A549 (cell line): ENCODE results near the gene IGF2R. TPM values are rescaled to one million over a fixed set of nuclear protein-coding genes. Genes with fewer than 3 reads are reported as not detected.

Source experiments
- ATAC-seq, 2 experiments: fragments of 200-7000 bp in 1 of 2; fragments of >200 bp in 1 of 2; cut with Nextera tagmentation in 1 of 2; cut with Tn5 transposase in 1 of 2; 3 replicates each; pipeline versions ENCODE4 v1.8.0 to v1.9.1; 2018 to 2020; ENCODE audit warnings: mild to moderate bottlenecking in 1 of 2, moderate library complexity in 1 of 2
- CTCF ChIA-PET: fragments of 300-600 bp; sonication (Branson Sonifier 250); formaldehyde crosslinking; extraction: SDS; loops from one replicate; lab custom pipeline; 2021; ENCODE audit warnings: antibody characterized with exemption, inconsistent platforms; lab: Yijun Ruan, JAX
- POLR2A ChIA-PET: fragments of 350-600 bp; formaldehyde crosslinking; extraction: SDS; loops from one replicate; lab custom pipeline; 2021; ENCODE audit warnings: antibody characterized with exemption, inconsistent platforms; lab: Yijun Ruan, JAX
- DNase-seq, 2 experiments: peaks; one replicate each; pipeline versions ENCODE4 v3.0.0 to v3.0.0-alpha.2; 2011 to 2016; ENCODE audit warnings: low read depth in 1 of 2, low spot score in 1 of 2
- FAIRE-seq: peaks from 2 replicates; lab custom pipeline; 2011; peaks lifted over from hg19 to GRCh38; lab: Jason Lieb, UNC
- H3K27ac ChIP-seq, 2 experiments: fragments of >200 bp; sonication (Bioruptor Twin); formaldehyde crosslinking; 3 replicates each; pipeline ENCODE4 v1.5.1; 2016 to 2017
- H3K4me1 ChIP-seq: fragments of >200 bp; sonication (Bioruptor Twin); formaldehyde crosslinking; 3 replicates; pipeline ENCODE4 v1.6.1; 2016
- H3K4me2 ChIP-seq: fragments of >200 bp; sonication (Bioruptor Twin); formaldehyde crosslinking; 3 replicates; pipeline ENCODE4 v1.6.1; 2016
- H3K4me3 ChIP-seq: fragments of >200 bp; sonication (Bioruptor Twin); formaldehyde crosslinking; 3 replicates; pipeline ENCODE4 v1.5.1; 2016
- H3K9me3 ChIP-seq: fragments of >200 bp; sonication (Bioruptor Twin); formaldehyde crosslinking; 3 replicates; pipeline ENCODE4 v1.6.1; 2016
- CBX8 ChIP-seq: fragments of 200-600 bp; sonication (generic); IDR thresholded peaks from 2 replicates; pipeline ENCODE4 v1.6.1; 2016
- CHD2 ChIP-seq: fragments of 150-350 bp; IDR thresholded peaks from 2 replicates; pipeline ENCODE4 v1.6.1; 2014; ENCODE audit warnings: low read length; ENCODE audit not compliant: partially characterized antibody
- CHD4 ChIP-seq: fragments of 200-600 bp; sonication (generic); IDR thresholded peaks from 2 replicates; pipeline ENCODE4 v1.6.1; 2016; ENCODE audit warnings: antibody characterized with exemption, mild to moderate bottlenecking, borderline replicate concordance
- EHMT2 ChIP-seq: fragments of 200-600 bp; sonication (generic); IDR thresholded peaks from 2 replicates; pipeline ENCODE4 v1.6.1; 2016; ENCODE audit warnings: antibody characterized with exemption, low read depth, mild to moderate bottlenecking, moderate library complexity
- FOSL2 ChIP-seq, 2 experiments: fragments of 450-650 bp in 1 of 2; fragments of >200 bp in 1 of 2; sonication (Bioruptor Twin) in 1 of 2; formaldehyde crosslinking; IDR thresholded peaks; 2 replicates each; pipeline versions ENCODE4 v1.5.0 to v1.6.1; 2016 to 2020; ENCODE audit warnings: mild to moderate bottlenecking in 1 of 2, moderate library complexity in 1 of 2
- FOXS1 ChIP-seq: fragments of 250-450 bp; sonication (Bioruptor Pico); IDR thresholded peaks from 2 replicates; pipeline ENCODE4 v1.5.0; 2020; ENCODE audit warnings: mild to moderate bottlenecking, moderate library complexity
- HDAC2 ChIP-seq: fragments of 200-600 bp; sonication (generic); IDR thresholded peaks from 2 replicates; pipeline ENCODE4 v1.6.1; 2016
- HEYL ChIP-seq: fragments of 250-450 bp; sonication (Bioruptor Pico); IDR thresholded peaks from 2 replicates; pipeline ENCODE4 v1.8.0; 2021; ENCODE audit warnings: mild to moderate bottlenecking, moderate library complexity
- HMGXB4 ChIP-seq: fragments of 250-450 bp; sonication (Bioruptor Pico); IDR thresholded peaks from 2 replicates; pipeline ENCODE4 v1.5.0; 2021; ENCODE audit warnings: mild to moderate bottlenecking, moderate library complexity, borderline replicate concordance
- HOXB13 ChIP-seq: fragments of 250-450 bp; sonication (Bioruptor Pico); IDR thresholded peaks from 2 replicates; pipeline ENCODE4 v1.5.0; 2020; ENCODE audit warnings: low read depth, mild to moderate bottlenecking, moderate library complexity
- HOXB5 ChIP-seq: fragments of 250-450 bp; sonication (Bioruptor Pico); IDR thresholded peaks from 2 replicates; pipeline ENCODE4 v1.5.0; 2020; ENCODE audit warnings: mild to moderate bottlenecking, moderate library complexity
- JUN ChIP-seq, 2 experiments: fragments of >200 bp; sonication (Bioruptor Twin); formaldehyde crosslinking; IDR thresholded peaks; 2 replicates in 1 of 2; 3 replicates in 1 of 2; pipeline ENCODE4 v1.6.1; 2016 to 2017
- JUNB ChIP-seq: fragments of >200 bp; sonication (Bioruptor Twin); formaldehyde crosslinking; IDR thresholded peaks from 2 replicates; pipeline ENCODE4 v1.6.1; 2016
- KDM1A ChIP-seq: fragments of 200-600 bp; sonication (generic); IDR thresholded peaks from 2 replicates; pipeline ENCODE4 v1.6.1; 2016; ENCODE audit warnings: low read depth, mild to moderate bottlenecking
- MAFK ChIP-seq: fragments of 450-650 bp; IDR thresholded peaks from 2 replicates; pipeline ENCODE4 v1.6.1; 2014; ENCODE audit not compliant: partially characterized antibody
- MYC ChIP-seq: IDR thresholded peaks from 2 replicates; pipeline ENCODE4 v1.6.1; 2012; ENCODE audit warnings: mild to moderate bottlenecking, inconsistent platforms, low read length, improper control_type of control experiment, borderline replicate concordance
- NFE2L2 ChIP-seq: fragments of 150-350 bp; conservative IDR thresholded peaks from 2 replicates; pipeline ENCODE4 v1.6.1; 2014; ENCODE audit warnings: low read length
- NPAS2 ChIP-seq: fragments of 250-450 bp; sonication (Bioruptor Pico); IDR thresholded peaks from 2 replicates; pipeline ENCODE4 v1.8.0; 2022; ENCODE audit warnings: mild to moderate bottlenecking, moderate library complexity, borderline replicate concordance
- NR3C1 ChIP-seq: fragments of >200 bp; sonication (Bioruptor Twin); formaldehyde crosslinking; IDR thresholded peaks from 3 replicates; pipeline ENCODE4 v1.6.1; 2017
- PBX3 ChIP-seq: IDR thresholded peaks from 2 replicates; pipeline ENCODE4 v1.6.1; 2012
- POLR2A ChIP-seq: IDR thresholded peaks from 2 replicates; pipeline ENCODE4 v1.6.1; 2012; ENCODE audit warnings: mild to moderate bottlenecking, low read length
- POLR2AphosphoS2 ChIP-seq: conservative IDR thresholded peaks from 2 replicates; pipeline ENCODE4 v1.6.1; 2012; ENCODE audit warnings: low read length, improper control_type of control experiment, inconsistent platforms
- RAD21 ChIP-seq, 2 experiments: fragments of >200 bp in 1 of 2; sonication (Bioruptor Twin) in 1 of 2; formaldehyde crosslinking in 1 of 2; IDR thresholded peaks in 1 of 2; conservative IDR thresholded peaks in 1 of 2; 2 replicates in 1 of 2; 3 replicates in 1 of 2; pipeline ENCODE4 v1.6.1; 2012 to 2018; ENCODE audit warnings: inconsistent platforms in 1 of 2
- RARB ChIP-seq: fragments of 250-450 bp; sonication (Bioruptor Pico); IDR thresholded peaks from 2 replicates; pipeline ENCODE4 v1.8.0; 2021; ENCODE audit warnings: mild to moderate bottlenecking, moderate library complexity
- RFX5 ChIP-seq: fragments of 450-650 bp; IDR thresholded peaks from 2 replicates; pipeline ENCODE4 v1.7.1; 2014; ENCODE audit warnings: antibody characterized with exemption, mild to moderate bottlenecking, moderate library complexity
- SMC3 ChIP-seq: fragments of >200 bp; sonication (Bioruptor Twin); formaldehyde crosslinking; IDR thresholded peaks from 3 replicates; pipeline ENCODE4 v1.6.1; 2018; ENCODE audit warnings: inconsistent platforms
- TFCP2L1 ChIP-seq: fragments of 250-450 bp; sonication (Bioruptor Pico); IDR thresholded peaks from 2 replicates; pipeline ENCODE4 v1.5.0; 2021; ENCODE audit warnings: mild to moderate bottlenecking
- ZC3H11A ChIP-seq: fragments of 450-650 bp; IDR thresholded peaks from 2 replicates; pipeline ENCODE4 v1.6.1; 2014; ENCODE audit warnings: antibody characterized with exemption, mild to moderate bottlenecking
- WGBS: methylation state at CpG from one replicate; pipeline ENCODE4 v1.1.6; 2017; ENCODE audit errors: missing lambda C conversion rate; 5-methylcytosine and 5-hydroxymethylcytosine counted together
- polyA plus RNA-seq, 4 experiments: library from polyadenylated mRNA; depleted of rRNA in 3 of 4; stranded (reverse); fragments of >200 nt; fragmentation: RNase III in 1 of 4; extraction: RNeasy Plus Mini Kit Qiagen cat#74134 plus additional on column Dnase treatment in 1 of 4; gene quantifications; 2 replicates in 3 of 4; 3 replicates in 1 of 4; pipeline ENCODE4 v1.2.3, GENCODE V29; 2011 to 2017
- TF ChIP-seq, protein P1 (sequence below): fragments of >200 bp; sonication (Bioruptor Twin); formaldehyde crosslinking; IDR thresholded peaks from 3 replicates; pipeline ENCODE4 v1.6.1; 2016
- TF ChIP-seq, protein P2 (sequence below): fragments of 250-450 bp; sonication (Bioruptor Pico); IDR thresholded peaks from 2 replicates; pipeline ENCODE4 v1.5.0; 2020; ENCODE audit warnings: low read depth, mild to moderate bottlenecking, moderate library complexity

Gene IGF2R
- polyA plus RNA-seq, 2 of the 4 experiments (the other 2 are of a cell fraction), result 17.6 to 24.9 TPM

- ChIA-PET CTCF (interaction anchor here (1.2 kb wide), 1 partner anchor 323 kb away, joined by 4 read pairs; no protein-coding TSS in a partner anchor), POLR2A (no interaction called here)
- Histone ChIP-seq H3K4me1 (peaks cover 12% of the 10 kb centered on the region; the same call in 2 of the 3 replicates), H3K27ac (no peak overlapping the region), H3K4me3 (no peak overlapping the region), H3K9me3 (no peaks in the 10 kb centered on the region), H3K4me2 (no peak overlapping the region)
- TF ChIP-seq HEYL (CRISPR knock-in tag) (no peak), RARB (CRISPR knock-in tag) (no peak), FOXS1 (CRISPR knock-in tag) (no peak), HOXB5 (CRISPR knock-in tag) (no peak), KDM1A (no peak), CHD4 (no peak), PBX3 (no peak), HMGXB4 (CRISPR knock-in tag) (no peak), RFX5 (no peak), EHMT2 (no peak), RAD21 (conservative IDR thresholded peaks at IDR 0.05 in 1 of 2, IDR thresholded peaks at IDR 0.05 in 1 of 2) (no peak), JUNB (no peak), POLR2A (no peak), HDAC2 (no peak), TFCP2L1 (CRISPR knock-in tag) (no peak), NPAS2 (CRISPR knock-in tag) (no peak), MAFK (no peak)
- TF ChIP-seq, protein P1, sequence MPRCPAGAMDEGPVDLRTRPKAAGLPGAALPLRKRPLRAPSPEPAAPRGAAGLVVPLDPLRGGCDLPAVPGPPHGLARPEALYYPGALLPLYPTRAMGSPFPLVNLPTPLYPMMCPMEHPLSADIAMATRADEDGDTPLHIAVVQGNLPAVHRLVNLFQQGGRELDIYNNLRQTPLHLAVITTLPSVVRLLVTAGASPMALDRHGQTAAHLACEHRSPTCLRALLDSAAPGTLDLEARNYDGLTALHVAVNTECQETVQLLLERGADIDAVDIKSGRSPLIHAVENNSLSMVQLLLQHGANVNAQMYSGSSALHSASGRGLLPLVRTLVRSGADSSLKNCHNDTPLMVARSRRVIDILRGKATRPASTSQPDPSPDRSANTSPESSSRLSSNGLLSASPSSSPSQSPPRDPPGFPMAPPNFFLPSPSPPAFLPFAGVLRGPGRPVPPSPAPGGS, result no peak
- no peak for ATAC-seq
- DNase-seq, result no peak
- 75% methylated on average over 4 of the region's 4 CpGs for WGBS
- no peak for FAIRE-seq
Observed at GRCh38 chr6:160132297-160132637, 163.4 kb downstream of the IGF2R start.

DNA sequence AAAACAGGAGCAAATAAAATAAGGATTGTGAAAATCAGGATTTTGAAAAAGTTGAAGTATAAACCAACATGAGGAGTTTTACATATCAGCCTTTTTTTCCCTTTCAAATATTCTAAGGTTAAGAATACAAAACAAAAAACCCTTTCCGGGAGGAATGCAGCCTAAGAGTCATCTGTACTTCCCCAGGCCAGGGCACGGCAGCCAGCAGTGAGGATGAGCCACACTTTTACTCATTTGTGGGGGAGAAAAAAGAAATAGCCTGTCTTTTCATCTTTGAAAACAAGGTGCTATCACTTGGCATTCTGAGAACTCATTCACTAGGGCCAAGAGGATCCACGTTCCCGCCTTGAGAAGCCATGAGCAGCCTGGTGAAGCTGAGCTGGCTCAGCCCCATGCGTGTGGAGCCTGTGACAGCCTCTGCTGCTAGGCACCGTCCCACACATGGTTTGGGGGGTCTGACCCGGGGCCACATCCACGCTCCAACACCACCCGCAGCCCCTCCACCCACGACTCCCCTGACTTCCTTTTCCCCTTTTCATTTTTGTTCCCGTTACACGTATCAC, 164.0 kb downstream of the IGF2R start:
- peaks cover 18% of the 10 kb centered on the region; the same call in 2 of the 3 replicates for H3K4me1 ChIP-seq
- TF ChIP-seq HDAC2, result no peak
- no peak for TF ChIP-seq NFE2L2
- TF ChIP-seq JUN (IDR thresholded peaks at IDR 0.05), result no peak
- TF ChIP-seq SMC3, result no peak
- TF ChIP-seq TFCP2L1 (CRISPR knock-in tag), result no peak
- TF ChIP-seq POLR2AphosphoS2, result no peak
- no peak for TF ChIP-seq FOSL2 (IDR thresholded peaks at IDR 0.05)
- TF ChIP-seq FOSL2 (CRISPR knock-in tag; IDR thresholded peaks at IDR 0.05), result no peak
- TF ChIP-seq MYC, result no peak
- TF ChIP-seq, protein P2, sequence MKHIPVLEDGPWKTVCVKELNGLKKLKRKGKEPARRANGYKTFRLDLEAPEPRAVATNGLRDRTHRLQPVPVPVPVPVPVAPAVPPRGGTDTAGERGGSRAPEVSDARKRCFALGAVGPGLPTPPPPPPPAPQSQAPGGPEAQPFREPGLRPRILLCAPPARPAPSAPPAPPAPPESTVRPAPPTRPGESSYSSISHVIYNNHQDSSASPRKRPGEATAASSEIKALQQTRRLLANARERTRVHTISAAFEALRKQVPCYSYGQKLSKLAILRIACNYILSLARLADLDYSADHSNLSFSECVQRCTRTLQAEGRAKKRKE (CRISPR knock-in tag), result no peak
- no peak for TF ChIP-seq NR3C1
- no peak for TF ChIP-seq RAD21 (conservative IDR thresholded peaks at IDR 0.05 in 1 of 2, IDR thresholded peaks at IDR 0.05 in 1 of 2)
- TF ChIP-seq, protein P1, result no peak
- no peak for TF ChIP-seq CBX8
- TF ChIP-seq ZC3H11A, result no peak
- TF ChIP-seq CHD4, result no peak
- TF ChIP-seq HOXB13 (CRISPR knock-in tag), result no peak
- no peak for TF ChIP-seq CHD2
- no peak for TF ChIP-seq PBX3
- TF ChIP-seq POLR2A, result no peak
- TF ChIP-seq, all 56 proteins: peak for 0
- WGBS, result 72% methylated on average over 12 of the region's 12 CpGs
- H3K9me3 ChIP-seq, result no peaks in the 10 kb centered on the region
- DNase-seq (no peak), FAIRE-seq (no peak), ATAC-seq (no peak)
- ChIA-PET POLR2A (no interaction called here), CTCF (interaction anchor here (1.5 kb wide), 1 partner anchor 323 kb away, joined by 4 read pairs; no protein-coding TSS in a partner anchor)
- H3K27ac ChIP-seq, result no peak overlapping the region
- H3K4me3 ChIP-seq, result no peak overlapping the region
- H3K4me2 ChIP-seq, result no peak overlapping the region
